Omental fat pad (tissue), 4 donors: ENCODE data around the gene KCNQ5. TPM values are rescaled to one million over a fixed set of nuclear protein-coding genes. Genes with fewer than 3 reads are reported as not detected.

Source experiments
- ATAC-seq: fragments of 150-250 bp; one replicate; pipeline ENCODE4 v1.9.1; 2016; ENCODE audit warnings: mild to moderate bottlenecking, moderate library complexity; ENCODE audit not compliant: low FRiP score
- DNase-seq: peaks from one replicate; pipeline ENCODE4 v3.0.0-alpha.2; 2019; ENCODE audit warnings: low spot score
- CTCF ChIP-seq, 3 donors: fragments of 450-650 bp; IDR thresholded peaks; one replicate each; pipeline ENCODE4 v1.5.1; 2016 to 2017; ENCODE audit warnings: antibody characterized with exemption in 3 of 3, mild to moderate bottlenecking in 3 of 3, moderate library complexity in 2 of 3
- total RNA-seq, 4 donors: library from RNA; depleted of rRNA; stranded (reverse); fragments of >200 nt; gene quantifications; one replicate each; pipeline ENCODE4 v1.1.0, GENCODE V29; 2016

Gene KCNQ5
- total RNA-seq, 4 donors from 2014 or later, result 0.16 to 0.24 TPM; not detected in 2

GRCh38 chr6:73081955-73082354 is 460.1 kb downstream of the KCNQ5 start:
- ATAC-seq (no peak), DNase-seq (no peak)
- no peak for TF ChIP-seq CTCF (IDR thresholded peaks at IDR 0.05)

- DNase-seq (no peak), ATAC-seq (no peak)
- TF ChIP-seq CTCF (IDR thresholded peaks at IDR 0.05), result no peak
These were observed 462.0 kb downstream of the KCNQ5 start for GRCh38 chr6:73083886-73084285.

GRCh38 chr6:73085443-73085871 is 463.6 kb downstream of the KCNQ5 start:
- DNase-seq (no peak), ATAC-seq (no peak)
- no peak for TF ChIP-seq CTCF (IDR thresholded peaks at IDR 0.05)

GRCh38 chr6:73086726-73087125 is 464.9 kb downstream of the KCNQ5 start:
- ATAC-seq, result no peak
- no peak for DNase-seq
- TF ChIP-seq CTCF (IDR thresholded peaks at IDR 0.05), result no peak

GRCh38 chr6:73088138-73088813 is 466.4 kb downstream of the KCNQ5 start:
- ATAC-seq (no peak), DNase-seq (no peak)
- no peak for TF ChIP-seq CTCF (IDR thresholded peaks at IDR 0.05)

GRCh38 chr6:73104921-73105320 is 483.1 kb downstream of the KCNQ5 start:
- no peak for ATAC-seq
- TF ChIP-seq CTCF (IDR thresholded peaks at IDR 0.05), result no peak
- DNase-seq, result no peak

- ATAC-seq (no peak), DNase-seq (no peak)
These were observed 485.2 kb downstream of the KCNQ5 start for GRCh38 chr6:73107016-73107415.

More at GRCh38 chr6:73107016-73107415, 485.2 kb downstream of the KCNQ5 start:
- TF ChIP-seq CTCF (IDR thresholded peaks at IDR 0.05), result no peak
